Glomerular endothelial cell (primary cell): ENCODE measurements around the gene SRRM5. TPM values are rescaled to one million over a fixed set of nuclear protein-coding genes. Genes with fewer than 3 reads are reported as not detected.
A peak's percentile ranks its signal among the peaks of the same experiment; 100 is the strongest.
"Not testable (repeated sequence)": the region's sequence is repeated elsewhere in the genome, so short reads cannot be mapped to it uniquely, and the experiment has no call there.

Experiments
- DNase-seq: peaks from one replicate; pipeline ENCODE4 v3.0.0-alpha.2; 2011; ENCODE audit warnings: low read depth, low spot score; ENCODE audit errors: extremely low read depth
- total RNA-seq: library from RNA; depleted of rRNA; stranded (reverse); fragments of >200 nt; gene quantifications from 2 replicates; pipeline ENCODE4 v1.2.3, GENCODE V29; 2015

SRRM5 gene
- total RNA-seq, 1 donor from 2014 or later: 0.29 TPM

DNA sequence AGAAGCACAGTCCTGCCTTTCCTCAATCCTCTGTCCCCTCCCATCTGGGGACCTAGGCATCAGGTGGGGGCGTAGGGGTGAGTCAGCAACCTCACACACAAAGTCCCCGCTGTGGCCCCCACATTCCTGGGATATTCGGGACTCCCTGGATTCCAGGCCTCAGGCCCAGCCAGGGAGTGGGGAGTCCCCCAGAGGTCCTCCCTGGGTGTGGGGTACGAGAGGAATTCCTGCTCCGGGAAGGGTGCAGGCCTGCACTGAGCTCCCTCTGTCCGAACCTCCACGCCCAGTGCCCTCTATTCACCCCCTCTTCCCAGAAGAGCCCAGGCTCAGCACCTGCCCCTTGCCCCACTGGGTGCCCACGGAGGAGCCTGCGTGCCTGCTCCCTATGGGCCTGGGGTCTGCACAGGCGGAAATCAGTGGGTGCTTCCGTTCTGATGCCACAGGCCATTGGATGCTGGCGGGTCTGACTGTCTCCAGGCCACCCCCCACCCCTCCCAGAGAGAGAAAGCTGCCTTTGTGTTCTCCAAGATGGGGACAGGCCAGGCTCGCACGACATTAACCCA is 24.3 kb downstream of the SRRM5 start:
- no peak for DNase-seq

DNA sequence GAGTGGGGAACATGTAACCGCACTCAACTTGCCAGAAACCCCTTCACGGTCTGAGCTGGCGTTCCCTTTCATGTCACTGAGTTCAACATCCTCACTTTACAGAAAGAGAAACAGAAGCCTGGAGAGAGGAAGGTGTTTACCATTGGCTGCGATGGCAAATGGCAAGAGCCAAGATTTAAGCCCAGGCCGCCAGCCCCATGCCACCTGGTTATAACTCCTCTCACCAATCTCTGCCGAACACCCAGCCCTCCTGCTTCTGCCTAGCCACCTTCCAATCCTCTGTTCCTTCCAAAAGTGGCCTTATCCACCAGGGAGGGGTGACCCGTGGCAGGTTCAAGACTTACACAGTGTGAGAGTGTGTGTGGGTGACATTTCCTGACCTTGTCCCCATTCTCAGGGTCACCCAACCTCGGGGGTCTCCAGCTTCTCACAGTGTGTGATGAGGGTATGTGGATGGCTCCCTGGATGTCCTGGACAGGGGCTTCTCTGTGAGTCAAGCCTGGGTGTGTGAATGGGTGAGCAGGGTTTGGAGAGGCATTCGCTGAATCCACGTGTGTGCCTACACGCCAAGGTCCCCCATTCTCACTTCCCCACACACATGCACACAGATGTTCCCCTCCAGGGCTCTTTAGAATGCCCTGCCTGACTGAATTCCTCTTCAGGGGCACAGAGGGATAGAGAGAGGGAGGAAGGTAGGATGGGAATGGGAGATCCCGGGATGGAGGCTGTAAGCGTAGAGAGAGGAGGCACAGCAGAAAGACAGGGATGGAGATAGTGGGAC is 26.5 kb downstream of the SRRM5 start:
- DNase-seq: no peak

DNA sequence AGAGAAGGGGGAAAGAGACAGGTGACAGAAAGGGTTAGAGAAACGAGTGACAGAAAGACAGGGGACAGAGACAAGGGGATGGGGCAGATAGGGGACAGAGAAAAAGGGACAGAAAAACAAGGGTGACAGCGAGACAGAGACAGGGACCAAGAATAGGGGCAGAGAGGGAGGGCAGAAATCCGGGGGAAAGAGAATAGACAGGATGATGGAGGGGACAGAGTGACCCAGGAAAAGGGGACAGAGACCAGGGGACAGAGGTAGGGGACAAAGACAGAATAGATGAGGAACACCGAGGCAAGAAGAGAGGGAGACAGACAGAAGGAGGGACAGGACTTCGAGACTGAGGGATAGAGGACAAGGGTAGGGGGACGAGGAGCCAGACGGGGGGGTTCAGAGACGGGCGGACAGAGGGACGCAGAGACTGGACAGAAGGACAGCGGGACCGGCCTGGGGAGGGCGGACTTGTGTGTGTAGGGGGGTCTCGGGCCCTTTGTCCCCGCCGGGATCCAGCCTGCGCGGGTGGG is 27.2 kb downstream of the SRRM5 start:
- no peak for DNase-seq

DNA sequence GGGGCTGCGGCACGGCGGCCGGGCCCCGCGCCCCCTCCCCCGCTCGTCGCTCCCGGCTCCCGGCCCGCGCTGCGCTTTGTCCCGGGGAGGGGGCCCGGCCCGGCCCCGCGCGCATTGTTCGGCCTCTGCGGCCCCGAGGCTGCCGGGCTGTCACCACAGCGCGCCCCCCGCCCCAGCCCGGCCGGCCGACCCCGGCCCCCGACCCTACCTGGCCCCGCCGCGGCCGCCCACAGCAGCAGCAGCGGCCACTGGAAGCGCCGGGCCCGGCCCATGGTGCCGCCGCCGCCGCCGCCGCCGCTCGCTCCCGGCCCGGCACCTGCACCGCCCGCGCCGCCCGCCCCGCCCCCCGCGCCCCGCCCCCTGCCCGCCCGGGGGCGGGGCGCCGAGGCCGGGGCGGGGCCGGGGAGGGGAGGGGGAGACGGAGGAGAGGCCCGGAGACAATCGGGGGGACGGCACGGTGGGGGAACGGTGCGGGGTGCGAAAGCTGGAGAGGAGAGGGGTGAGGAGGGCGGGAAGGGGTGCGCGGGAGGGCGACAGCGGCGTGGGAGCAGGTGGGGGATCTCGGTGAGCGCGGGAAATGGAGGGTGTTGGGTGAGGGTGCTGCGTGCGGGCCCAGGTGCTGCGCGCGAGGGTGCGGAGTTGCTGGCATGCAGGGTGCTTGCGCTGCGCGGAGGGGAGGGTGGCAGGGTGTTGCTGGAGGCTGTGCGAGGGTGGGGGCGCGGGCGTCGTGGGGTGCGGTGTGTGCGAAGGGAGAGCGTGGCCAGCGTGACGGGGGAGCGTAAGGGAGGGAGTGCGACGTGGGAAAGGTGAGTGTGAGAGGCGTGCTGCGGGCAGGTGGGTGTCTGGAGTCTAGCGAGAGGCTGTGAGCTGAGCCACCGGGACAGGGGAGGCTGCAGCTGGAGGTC is 27.9 kb downstream of the SRRM5 start, which contains the start of gene CADM4:
CADM4 (minus strand) TSS at position 332 of the 905 bp plus-strand sequence; CDS start at position 272, 60 bp downstream.
- no peak for DNase-seq

DNA sequence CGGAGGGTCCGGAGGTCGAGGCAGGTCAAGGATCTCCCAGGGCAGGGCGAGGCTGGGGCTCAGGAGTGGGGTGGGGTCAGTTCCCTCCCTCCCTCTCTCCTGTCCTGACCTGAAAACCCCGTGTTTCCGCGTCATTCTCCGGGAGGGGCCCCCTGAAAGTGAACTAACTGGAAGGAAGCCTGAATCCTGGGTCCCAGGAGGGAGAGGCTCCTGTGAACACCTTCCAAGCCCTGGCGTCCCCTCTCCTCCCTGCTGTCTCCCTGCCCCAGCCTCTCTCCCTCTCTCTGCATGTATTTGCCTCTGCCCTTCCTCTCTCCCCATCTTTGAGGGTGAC is 28.5 kb downstream of the SRRM5 start:
- no peak for DNase-seq

DNA sequence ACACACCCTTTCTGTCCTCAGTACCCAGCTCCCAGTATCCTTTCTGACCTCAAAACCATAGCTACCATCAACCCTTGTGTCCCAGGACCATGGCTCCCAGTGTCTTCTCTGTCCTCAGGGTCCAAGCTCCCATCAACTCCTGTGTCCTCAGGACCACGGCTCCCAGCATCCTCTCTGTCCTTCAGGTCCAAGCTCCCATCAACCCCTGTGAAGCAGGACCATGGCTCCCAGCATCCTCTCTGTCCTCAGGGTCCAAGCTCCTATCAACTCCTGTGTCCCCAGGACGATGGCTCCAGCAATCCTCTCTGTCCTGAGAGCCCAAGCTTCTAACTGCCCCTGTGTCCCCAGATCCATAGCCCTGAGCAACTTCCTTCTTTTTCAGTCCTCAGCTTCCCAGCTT is 29.4 kb downstream of the SRRM5 start:
- no peak for DNase-seq

DNA sequence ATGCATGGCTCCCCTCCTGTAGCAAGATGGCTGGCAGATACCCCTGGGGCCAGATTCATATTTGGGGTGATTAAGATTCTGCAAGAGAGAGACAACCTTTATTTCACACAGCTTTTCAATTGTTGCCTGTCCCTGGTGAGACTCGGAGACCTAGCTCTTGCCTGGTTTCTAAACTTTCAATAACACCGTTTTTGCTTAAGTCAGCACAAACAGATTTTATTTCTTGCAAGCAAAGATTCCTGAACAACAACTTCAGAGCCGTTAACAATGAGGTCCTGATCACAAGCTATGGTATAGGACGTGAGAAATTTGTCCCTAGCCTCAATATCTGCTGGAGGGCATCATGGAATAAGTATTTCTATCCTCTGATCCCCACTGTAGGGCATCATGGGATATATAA is 30.6 kb downstream of the SRRM5 start:
- DNase-seq: no peak

DNA sequence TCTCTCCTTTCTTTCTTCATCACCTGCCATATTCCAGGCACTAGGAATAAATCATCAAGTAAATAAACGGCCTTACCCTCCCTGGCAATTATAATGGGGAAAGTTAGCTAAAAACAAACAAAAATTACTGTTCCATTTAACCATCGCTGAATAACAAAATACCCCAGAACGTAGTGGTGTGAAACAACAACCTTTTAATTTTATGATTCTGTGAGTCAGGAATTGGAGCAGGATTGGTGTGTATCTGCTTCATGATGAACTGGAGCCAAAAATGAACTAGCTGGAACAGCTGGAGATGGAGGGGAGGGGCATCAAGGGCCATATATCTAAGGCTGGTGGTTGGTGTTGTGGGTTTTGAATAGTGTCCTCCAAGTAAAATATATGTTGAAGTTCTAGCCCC is 31.4 kb downstream of the SRRM5 start:
- no peak for DNase-seq

DNA sequence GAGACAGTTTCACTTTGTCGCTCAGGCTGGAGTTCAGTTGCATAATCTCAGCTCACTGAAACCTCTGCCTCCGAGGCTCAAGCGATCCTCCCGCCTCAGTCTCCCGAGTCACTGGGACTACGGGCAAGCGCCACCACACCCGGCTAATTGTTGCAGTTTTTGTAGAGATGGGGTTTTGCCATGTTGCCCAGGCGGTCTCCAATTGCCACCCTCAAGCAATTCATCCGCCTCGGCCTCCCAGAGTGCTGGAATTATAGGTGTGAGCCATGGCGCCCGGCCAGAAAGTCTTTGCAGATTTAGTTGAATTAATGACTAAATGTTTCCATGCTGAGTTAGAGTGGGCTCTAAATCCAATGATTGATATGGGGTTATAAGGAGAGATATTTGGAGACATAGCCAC is 32.3 kb downstream of the SRRM5 start:
- no peak for DNase-seq

DNA sequence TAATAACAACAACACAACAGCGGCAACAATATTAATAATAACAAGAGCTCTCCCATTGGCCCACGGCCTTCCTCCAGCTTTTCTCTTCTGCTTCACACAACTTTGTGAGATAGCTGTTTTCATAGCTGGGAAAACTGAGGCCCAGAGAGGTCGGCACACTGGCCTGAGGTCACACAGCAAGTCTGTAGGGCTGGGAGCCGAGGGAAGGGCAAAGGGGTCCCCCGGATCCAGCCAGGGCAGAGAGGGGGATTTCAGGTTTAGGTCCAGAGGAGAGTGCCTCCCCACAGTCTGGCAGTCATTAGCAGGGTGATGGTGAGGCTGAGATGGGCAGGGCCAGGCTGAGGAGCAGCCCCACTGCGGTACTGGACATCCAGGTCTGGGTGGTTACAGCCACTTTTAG is 36.7 kb downstream of the SRRM5 start:
- no peak for DNase-seq

DNA sequence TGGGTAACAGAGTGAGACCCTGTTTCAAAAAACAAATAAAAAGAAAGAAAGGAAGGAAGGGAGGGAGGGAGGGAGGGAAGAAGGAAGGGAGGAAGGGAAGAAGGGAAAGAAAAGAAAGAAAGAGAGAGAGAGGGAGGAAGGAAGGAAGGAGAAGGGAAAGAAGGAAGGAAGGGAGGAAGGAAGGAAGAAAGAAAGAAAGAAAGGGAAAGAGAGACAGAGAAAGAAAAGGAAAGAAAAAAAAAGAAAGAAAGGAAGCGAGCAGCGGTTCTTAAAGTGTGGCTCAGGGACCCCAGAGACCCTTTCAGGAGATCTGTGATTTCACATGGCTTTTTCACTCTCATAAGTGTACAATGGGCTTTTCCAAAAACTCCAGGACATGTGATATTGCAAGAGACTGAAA is 37.6 kb downstream of the SRRM5 start:
- DNase-seq: no peak

DNA sequence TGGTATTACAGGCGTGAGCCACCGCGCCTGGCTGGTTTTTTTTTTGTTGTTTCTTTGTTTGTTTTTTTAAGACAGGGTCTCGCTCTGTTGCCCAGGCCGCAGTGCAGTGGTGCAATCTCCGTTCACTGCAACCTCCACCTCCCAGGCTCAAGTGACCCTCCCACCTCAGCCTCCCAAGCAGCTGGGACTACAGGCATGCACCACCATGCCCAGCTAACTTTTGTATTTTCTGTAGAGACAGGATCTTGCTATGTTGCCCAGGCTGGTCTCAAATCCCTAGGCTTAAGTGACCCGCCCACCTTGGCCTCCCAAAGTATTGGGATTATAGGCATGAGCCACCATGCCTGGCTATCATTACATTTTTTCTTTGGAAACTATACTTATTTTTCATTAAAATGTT is 38.4 kb downstream of the SRRM5 start:
- not testable (repeated sequence) for DNase-seq

DNA sequence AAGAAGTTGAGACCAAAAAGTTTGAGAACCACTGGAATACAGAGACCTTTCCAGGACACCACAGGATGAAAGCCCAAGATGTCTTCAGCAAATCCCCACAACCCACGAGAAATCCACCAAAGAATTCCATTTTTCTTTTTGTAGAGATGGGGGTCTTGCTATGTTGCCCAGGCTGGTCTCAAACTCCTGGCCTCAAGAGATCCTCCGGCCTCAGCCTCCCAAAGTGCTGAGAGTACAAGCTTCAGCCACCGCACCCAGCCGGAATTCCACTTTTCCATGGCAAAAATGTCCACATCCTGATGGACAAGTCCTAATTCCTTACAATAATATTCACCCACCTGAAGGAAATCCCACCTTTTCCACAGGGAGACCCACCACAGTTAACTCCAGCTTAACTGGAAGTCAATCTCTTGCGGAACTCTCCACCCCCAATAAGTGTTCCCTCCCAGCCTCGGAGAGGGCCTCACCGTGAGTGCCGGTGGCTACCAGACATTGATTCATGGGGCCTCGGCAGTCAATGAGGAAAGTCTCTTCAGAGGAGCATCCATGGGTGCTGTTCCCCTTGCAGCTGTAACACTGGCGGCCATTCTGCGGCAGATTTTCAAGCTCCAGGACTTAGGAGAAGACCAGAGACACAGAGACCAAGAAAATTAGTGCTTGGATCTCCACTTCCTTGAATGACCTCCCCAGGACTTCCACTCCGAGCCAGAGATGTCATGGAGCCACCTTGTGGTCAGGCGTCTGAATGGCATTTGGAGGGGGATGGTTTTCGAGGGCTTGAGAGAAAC is 40.1 kb downstream of the SRRM5 start:
- peak; percentile 33 for DNase-seq

DNA sequence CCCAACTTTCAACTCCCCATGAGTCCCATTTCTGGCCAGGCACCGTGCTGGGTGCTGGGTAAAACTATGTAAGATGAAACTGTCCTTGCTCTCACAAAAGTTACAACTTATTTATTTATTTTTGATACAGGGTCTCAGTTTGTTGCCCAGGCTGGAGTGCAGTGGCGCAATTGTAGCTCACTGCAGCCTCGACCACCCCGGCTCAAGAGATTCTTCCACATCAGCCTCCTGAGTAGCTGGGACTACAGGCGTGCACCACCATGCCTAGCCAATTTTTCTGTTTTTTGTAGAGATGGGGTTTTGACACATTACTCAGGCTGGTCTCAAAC is 40.6 kb downstream of the SRRM5 start:
- no peak for DNase-seq

DNA sequence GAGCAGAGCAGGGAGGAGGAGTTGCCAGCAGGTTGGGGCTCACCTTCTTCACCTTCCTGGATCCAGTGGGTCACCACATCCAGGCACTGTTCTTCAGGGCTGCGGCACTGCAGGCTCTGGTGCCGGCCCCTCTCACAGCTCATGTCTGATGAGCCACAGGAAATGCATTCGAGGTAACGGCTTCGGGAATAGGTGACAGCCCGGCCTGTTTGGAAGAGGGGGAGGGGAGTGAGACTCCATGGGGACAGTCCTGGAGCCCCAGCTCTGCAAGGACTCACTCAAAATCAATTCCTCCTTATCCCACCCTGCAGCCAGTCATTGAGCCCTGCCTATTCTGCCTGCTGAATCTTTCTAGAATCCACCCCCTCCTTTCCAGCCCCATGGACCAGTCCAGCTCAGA is 44.5 kb downstream of the SRRM5 start:
- DNase-seq: no peak

DNA sequence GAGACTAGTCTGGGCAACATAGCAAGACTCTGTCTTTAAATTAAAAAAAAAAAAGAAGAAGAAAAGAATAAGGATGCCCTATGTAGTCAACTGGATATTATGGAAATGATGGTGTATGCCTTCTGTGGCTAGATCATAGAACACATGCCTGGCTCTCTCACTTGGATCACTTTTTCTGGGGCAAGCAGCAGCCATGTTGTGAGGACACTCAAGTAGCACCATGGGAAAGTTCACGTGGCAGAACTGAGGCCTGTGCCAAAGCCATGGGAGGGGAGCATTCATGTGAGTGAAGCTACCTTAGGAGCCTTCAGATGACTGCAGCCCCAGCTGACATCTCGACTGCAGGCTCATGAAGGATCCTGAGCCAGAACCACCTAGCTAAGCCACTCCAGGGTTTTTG is 46.1 kb downstream of the SRRM5 start:
- no peak for DNase-seq

DNA sequence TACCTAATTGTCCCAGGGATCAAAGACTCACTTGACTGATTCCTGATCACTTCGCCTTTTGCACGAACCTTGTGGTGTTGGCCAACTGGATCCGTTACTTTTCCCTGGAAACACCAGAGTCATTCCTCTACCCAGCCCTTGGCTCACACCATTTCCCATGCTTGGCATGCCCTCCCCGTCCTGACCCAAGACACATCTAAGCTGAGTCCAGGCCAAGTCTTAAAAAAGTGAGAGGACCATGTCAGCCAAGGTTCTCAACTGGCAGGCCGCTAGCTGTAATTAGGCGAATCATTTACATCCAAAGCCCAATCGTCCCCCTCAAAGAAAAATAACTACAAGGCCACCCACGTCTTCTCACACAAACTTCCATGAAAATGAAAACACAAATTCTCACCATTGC is 46.6 kb downstream of the SRRM5 start:
- no peak for DNase-seq

DNA sequence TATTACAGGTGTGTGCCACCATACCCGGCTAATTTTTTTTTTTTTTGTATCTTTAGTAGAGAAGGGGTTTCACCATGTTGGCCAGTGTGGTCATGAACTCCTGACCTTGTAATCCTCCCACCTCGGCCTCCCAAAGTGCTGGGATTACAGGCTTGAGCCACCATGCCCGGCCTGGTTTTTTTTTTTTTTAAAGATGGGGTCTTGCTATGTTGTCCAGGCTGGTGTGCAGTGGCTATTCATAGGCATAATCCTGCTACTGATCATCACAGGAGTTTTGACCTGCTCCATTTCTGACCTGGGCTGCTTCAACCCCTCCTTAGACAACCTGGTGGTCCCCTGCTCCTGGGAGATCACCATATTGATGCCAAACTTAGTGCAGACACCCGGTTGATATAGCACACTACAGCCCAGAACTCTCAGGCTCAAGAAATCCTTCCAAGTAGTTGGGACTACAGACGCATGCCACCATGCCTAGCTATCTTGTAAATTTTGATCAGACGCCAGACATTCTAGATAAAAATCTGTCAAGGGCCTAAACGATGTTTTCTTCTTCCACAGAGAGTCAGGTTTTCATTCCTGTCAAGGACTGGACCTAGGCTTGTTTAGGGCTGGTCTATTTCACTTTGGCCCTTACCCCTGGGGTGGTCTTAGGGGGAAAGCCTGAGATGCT is 48.5 kb downstream of the SRRM5 start:
- no peak for DNase-seq

DNA sequence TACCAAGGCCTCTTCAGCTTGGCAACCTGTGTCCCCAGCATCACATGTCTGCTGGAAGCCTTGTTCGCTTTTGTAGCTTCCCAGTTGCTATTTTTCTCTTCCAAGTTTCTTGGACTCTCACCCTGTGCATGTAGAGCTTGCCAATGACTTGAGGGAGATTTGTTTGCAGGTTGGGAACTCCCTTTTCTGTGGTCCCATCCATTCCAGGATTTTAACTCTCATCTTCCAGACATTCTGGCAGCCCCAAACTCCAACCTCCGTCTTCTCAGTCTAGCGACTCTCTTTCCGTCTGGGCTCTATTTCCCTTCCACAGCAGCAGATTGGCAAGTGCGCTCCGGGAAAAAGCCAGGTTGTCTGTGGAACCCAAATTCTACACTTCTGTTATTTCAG is 49.1 kb downstream of the SRRM5 start:
- no peak for DNase-seq

DNA sequence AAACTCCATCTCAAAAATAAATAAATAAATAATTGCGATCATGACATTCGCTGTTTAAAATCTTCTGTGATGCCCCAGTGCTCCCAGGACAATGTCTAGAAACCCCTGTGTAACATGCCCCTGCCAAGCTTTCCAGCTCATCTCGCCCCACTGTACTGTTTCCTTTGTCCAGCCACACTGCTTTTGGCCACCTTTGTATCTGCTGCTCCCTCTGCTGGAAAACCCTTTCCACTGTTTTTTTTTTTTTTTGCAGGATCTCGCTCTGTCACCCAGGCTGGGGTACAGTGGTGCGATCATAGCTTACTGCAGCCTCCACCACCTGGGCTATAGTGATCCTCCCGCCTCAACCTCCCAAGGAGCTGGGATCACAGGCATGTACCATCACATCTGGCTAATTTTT is 50.6 kb downstream of the SRRM5 start:
- DNase-seq: no peak
